Activated CD4-positive, alpha-beta T cell treated with anti-CD3 and anti-CD28 coated beads, Interleukin-2, Interleukin-6, amounts not matched to agents 100 ng/mL and 50 ng/mL, durations not matched to agents 16 hours and 8 hours (primary cell): ENCODE results near the gene PGA3.
"Not testable (repeated sequence)": the region's sequence is repeated elsewhere in the genome, so short reads cannot be mapped to it uniquely, and the experiment has no call there.

Experiments
- DNase-seq: peaks from one replicate; pipeline ENCODE4 v3.0.0-alpha.2; 2020

PGA3 gene

GRCh38 chr11:61211327-61211952, 8.1 kb downstream of the PGA3 start:
- not testable (repeated sequence) for DNase-seq

GRCh38 chr11:61212202-61212601, 8.9 kb downstream of the PGA3 start:
- DNase-seq = not testable (repeated sequence)

- DNase-seq = not testable (repeated sequence)
These were observed 10.5 kb downstream of the PGA3 start for GRCh38 chr11:61213711-61214324.

DNA sequence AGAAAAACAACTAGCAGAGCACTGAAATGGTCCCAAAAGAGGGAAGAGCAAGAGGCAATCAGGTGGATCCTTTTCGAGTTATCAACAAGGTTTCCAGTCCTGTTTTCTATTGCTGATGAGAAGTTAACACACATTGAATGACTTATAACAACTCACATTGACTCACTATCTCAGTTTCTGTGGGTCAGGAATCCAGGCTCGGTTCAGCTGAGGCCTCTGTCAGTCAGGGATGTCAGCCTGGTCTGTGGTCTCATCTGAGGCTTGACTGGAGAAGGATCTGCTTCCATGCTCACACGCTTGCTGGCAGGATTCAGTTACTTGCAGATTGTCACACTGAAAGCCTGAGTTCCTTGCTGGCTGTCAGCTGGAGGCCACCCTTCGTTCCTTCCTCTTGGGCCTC, 15.0 kb downstream of the PGA3 start:
- not testable (repeated sequence) for DNase-seq

- DNase-seq = not testable (repeated sequence)
These were observed 15.7 kb downstream of the PGA3 start for GRCh38 chr11:61219016-61219415.

DNA sequence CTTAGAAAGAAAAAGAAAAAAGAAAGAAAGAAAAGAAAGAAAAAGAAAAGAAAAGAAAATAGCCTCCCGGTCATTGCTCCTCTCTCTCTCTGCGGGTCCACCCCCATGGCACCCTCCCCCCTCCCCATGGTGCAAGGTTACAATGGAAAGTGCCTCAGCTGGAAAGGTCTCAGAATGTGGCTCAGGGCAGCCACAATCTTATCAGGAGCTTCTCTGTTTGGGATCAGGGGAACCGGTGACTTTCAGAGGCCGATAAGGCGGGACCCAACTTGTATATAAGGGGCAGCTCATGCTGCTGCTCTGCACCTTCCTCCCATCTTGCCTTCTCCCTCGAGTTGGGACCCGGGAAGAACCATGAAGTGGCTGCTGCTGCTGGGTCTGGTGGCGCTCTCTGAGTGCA, 18.7 kb downstream of the PGA3 start, which contains the start of gene PGA4:
PGA4 (plus strand) TSS at position 301 of the 400 bp plus-strand sequence; CDS start at position 355, 54 bp downstream.
- not testable (repeated sequence) for DNase-seq

GRCh38 chr11:61222692-61223091, 19.4 kb downstream of the PGA3 start:
- not testable (repeated sequence) for DNase-seq

DNA sequence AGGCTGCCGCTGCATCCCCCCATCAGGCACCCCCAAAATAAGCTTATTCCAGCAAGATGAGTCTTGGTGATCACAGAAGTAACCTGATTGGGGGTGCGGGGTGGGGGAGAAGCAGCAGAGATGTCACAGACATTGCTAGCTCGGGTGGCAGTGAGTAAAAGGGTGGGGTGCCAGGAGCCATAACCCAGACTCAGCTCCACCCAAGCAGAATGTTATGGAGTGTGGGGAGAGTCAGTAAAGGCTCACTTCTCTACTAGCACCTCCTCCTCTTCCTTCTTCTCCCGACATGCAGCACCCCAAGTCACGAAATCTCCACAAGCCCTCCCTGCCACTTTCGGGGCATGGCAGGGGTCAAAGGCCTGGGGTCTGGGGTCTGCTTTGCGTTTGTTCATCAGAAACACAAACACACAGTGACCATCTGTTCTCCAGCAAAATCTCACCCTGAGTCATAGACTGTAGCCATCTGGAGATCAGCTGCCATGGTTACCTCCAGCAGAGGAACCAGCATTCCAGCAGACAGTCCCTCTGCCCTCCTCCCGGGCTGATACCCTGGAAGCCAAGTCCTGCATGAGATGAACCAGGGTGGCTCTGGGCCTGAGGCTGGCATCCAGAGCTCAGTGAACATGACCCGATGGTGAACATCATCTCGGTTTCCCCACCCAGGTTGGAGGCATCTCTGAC, 23.3 kb downstream of the PGA3 start:
- DNase-seq = not testable (repeated sequence)

GRCh38 chr11:61229458-61229857, 26.1 kb downstream of the PGA3 start:
- not testable (repeated sequence) for DNase-seq

GRCh38 chr11:61231033-61231432, 27.7 kb downstream of the PGA3 start:
- not testable (repeated sequence) for DNase-seq

DNA sequence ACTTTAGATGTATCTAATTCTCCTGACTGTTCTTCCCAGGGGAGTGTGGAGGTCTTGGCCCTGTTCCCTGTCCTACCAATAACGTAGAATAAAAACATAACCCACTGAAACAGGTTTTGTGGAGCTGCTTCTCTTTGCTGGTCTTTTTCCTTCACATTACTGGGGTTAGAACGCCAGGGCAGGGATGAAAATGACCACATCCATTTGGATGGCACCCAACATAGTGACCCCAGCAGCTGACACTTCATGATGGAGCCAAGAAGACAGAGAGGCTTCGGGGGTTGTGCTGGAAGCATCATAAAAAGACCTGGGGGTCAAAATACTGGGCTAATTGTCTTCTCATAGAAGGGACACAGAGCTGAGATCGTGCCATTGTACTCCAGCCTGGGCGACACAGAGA, 28.3 kb downstream of the PGA3 start:
- not testable (repeated sequence) for DNase-seq

DNA sequence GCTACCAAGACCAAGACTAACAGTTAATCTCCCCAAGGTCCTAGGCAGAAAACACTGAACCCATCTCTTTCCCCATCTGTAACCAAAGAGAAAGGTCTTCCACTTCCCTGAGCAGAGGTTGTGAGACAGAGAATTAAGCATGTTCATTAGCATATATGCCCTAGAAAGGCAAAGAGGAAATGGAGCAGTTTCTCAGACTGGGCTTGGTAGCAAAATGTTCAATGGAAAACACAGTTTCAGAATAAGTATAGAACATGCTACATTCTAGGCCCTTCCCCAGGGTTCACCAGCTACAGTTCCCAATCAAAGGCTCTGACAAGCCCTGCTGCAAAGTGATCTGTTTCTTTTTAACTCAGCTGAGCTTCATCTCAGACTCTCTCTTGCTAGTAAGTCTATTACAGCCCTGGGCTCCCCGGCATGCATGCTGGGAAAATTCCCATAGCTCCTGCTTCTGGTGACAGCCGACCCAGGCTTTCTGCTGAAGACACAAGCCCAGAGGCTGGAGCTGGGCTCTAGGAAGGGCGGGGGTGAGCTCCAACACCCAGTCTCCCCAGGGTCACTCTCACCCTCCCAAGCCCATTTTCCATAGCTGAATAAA, 29.3 kb downstream of the PGA3 start:
- not testable (repeated sequence) for DNase-seq

GRCh38 chr11:61237130-61237529, 33.8 kb downstream of the PGA3 start:
- not testable (repeated sequence) for DNase-seq

GRCh38 chr11:61240288-61240687, 37.0 kb downstream of the PGA3 start:
- DNase-seq = not testable (repeated sequence)

DNA sequence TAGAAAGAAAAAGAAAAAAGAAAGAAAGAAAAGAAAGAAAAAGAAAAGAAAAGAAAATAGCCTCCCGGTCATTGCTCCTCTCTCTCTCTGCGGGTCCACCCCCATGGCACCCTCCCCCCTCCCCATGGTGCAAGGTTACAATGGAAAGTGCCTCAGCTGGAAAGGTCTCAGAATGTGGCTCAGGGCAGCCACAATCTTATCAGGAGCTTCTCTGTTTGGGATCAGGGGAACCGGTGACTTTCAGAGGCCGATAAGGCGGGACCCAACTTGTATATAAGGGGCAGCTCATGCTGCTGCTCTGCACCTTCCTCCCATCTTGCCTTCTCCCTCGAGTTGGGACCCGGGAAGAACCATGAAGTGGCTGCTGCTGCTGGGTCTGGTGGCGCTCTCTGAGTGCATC, 37.6 kb downstream of the PGA3 start, which contains the start of gene PGA5:
PGA5 (plus strand) TSS at position 301 of the 400 bp plus-strand sequence; CDS start at position 353, 52 bp downstream.
- not testable (repeated sequence) for DNase-seq

- DNase-seq = not testable (repeated sequence)
These were observed 38.2 kb downstream of the PGA3 start for GRCh38 chr11:61241526-61241925.

GRCh38 chr11:61245284-61245964, 42.1 kb downstream of the PGA3 start:
- DNase-seq = not testable (repeated sequence)

DNA sequence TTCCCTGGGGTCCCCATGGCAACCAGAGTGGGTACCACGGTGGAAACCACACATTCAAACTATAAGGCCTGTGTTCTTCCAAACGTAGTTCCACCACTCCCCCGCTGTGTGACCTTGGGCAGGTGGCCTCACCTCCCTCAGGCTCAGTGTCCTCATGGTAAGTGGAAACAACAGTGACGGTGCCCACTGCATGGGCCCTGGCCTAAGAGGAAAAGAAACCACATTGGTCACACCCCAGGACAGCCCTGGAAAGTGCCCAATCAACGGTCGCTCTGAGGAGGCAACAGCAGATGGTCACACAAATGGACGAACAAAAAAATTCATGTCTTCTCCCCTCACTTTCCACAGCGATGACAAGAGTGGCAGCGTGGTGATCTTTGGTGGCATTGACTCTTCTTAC, 44.8 kb downstream of the PGA3 start:
- DNase-seq = not testable (repeated sequence)

GRCh38 chr11:61249201-61249600, 45.9 kb downstream of the PGA3 start:
- not testable (repeated sequence) for DNase-seq

DNA sequence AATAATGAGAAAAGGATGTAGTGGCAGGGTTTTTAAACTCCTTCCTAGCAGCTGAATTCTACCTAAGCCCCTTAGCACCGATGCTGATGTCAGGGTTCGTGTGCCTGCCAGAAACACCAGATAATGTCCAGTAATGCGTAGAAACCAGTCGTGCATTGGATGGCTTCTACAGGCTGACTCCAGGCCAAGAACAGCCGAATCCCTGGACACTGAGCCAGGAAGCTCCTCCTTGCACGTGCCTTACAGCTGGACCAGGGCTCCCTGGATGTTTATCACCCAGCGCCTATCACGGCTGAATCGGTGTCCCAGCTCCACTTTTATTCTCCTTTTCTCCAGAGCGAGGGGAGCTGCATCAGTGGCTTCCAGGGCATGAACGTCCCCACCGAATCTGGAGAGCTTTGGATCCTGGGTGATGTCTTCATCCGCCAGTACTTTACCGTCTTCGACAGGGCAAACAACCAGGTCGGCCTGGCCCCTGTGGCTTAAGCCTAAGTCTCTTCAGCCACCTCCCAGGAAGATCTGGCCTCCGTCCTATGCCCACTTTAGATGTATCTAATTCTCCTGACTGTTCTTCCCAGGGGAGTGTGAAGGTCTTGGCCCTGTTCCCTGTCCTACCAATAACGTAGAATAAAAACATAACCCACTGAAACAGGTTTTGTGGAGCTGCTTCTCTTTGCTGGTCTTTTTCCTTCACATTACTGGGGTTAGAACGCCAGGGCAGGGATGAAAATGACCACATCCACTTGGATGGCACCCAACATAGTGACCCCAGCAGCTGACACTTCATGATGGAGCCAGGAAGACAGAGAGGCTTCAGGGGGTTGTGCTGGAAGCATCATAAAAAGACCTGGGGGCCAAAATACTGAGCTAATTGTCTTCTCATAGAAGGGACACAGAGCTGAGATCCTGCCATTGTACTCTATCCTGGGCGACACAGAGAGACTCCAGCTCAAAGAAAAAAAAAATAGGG, 47.8 kb downstream of the PGA3 start:
- DNase-seq = not testable (repeated sequence)

- DNase-seq = not testable (repeated sequence)
These were observed 49.0 kb downstream of the PGA3 start for GRCh38 chr11:61252332-61252731.
